ENCODE data around the gene CYSTM1.

DNA sequence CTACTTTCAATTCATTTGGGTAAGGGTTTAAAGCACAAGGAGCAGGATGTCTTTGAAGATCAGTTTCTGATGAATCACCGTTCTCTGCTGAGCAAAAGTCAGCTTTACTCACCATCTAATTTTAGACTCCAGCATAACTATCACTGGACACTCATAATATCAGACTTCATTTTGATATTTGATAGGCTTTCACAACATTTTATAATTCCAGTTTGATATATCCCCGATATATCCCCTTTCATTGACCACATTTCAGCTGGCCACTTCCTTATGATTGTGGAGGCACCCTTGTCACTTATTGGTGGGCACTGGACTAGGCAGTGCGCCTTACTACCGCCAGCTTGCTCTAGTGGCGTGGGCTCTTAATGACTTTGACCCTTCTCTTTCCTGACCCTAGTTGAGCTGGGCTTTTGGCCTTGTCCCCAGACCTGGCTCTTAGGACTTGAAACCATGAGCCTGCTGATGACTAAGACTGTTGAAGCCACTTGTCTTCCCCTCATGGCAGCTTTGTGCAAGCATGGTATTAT, 46.8 kb downstream of the CYSTM1 start:
- TF ChIP-seq POLR2AphosphoS5 (IDR thresholded peaks at IDR 0.05), result no peak
- no peak for TF ChIP-seq POLR2A (IDR thresholded peaks at IDR 0.05)
- TF ChIP-seq, protein P1, sequence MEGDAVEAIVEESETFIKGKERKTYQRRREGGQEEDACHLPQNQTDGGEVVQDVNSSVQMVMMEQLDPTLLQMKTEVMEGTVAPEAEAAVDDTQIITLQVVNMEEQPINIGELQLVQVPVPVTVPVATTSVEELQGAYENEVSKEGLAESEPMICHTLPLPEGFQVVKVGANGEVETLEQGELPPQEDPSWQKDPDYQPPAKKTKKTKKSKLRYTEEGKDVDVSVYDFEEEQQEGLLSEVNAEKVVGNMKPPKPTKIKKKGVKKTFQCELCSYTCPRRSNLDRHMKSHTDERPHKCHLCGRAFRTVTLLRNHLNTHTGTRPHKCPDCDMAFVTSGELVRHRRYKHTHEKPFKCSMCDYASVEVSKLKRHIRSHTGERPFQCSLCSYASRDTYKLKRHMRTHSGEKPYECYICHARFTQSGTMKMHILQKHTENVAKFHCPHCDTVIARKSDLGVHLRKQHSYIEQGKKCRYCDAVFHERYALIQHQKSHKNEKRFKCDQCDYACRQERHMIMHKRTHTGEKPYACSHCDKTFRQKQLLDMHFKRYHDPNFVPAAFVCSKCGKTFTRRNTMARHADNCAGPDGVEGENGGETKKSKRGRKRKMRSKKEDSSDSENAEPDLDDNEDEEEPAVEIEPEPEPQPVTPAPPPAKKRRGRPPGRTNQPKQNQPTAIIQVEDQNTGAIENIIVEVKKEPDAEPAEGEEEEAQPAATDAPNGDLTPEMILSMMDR (IDR thresholded peaks at IDR 0.05 in 8 of 11, conservative IDR thresholded peaks at IDR 0.05 in 3 of 11), result no peak
